Left renal pelvis (tissue), 4 donors: ENCODE results near the gene PRM1. TPM values are rescaled to one million over a fixed set of nuclear protein-coding genes. Genes with fewer than 3 reads are reported as not detected.
A peak's percentile ranks its signal among the peaks of the same experiment; 100 is the strongest.

Source experiments
- DNase-seq, 4 donors: peaks; one replicate each; pipeline ENCODE4 v3.0.0-alpha.2; 2013; ENCODE audit warnings: low read depth in 4 of 4, low spot score in 3 of 4
- polyA plus RNA-seq, 4 donors: library from polyadenylated mRNA; unstranded; fragments of 120-200 nt; gene quantifications; one replicate each; pipeline ENCODE4 v1.2.1, GENCODE V29; 2013; ENCODE audit not compliant: insufficient read length in 4 of 4

PRM1 gene
- polyA plus RNA-seq, 4 donors = not detected

DNA sequence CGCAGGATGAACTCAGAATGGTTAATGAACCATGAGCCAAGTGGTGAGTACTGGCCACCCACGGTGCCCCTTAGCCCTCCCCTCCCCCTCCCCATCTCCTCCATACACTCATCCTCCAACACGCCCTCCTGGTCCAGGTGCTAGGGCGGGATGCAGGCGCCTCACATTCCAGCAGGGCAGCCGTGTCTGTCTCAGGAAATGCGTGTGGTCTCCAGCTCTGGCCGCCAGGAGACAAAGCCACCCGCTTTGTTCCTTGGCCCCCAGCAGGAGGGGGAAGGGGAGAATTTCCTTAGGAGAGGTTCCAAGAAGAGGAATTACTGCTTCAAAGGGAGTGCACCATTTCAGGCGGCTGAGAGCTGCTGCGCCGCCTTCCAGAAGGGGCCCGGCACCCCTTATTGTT lies 34.4 kb upstream of the PRM1 start:
- peak in 1 of 4 donors; percentile 68 for DNase-seq

DNA sequence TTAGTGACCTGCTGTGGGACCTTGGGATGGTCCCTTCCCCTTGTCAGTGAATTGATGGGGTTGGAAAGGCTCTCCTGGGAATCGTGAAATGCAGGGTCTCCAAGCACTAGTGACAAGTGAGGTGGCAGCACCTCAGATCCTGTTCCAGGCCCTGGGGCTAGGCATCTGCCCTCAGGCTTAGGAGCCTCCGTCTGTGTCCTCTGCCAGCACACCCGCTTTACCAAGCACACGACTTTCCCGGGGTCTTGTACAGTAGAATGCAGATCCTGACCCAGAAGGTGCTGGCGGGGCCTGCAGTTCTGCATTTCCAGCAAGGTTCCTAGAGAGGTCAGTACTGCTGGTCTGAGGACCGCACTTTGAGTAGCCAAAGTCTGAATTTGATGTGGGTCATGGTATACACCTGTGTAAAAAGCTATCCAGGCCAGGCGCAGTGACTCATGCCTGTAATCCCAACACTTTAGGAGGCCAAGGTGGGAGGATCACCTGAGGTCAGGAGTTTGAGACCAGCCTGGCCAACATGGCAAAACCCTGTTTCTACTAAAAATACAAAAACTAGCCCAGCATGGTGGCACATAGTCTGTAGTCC lies 33.3 kb upstream of the PRM1 start:
- DNase-seq = no peak

DNA sequence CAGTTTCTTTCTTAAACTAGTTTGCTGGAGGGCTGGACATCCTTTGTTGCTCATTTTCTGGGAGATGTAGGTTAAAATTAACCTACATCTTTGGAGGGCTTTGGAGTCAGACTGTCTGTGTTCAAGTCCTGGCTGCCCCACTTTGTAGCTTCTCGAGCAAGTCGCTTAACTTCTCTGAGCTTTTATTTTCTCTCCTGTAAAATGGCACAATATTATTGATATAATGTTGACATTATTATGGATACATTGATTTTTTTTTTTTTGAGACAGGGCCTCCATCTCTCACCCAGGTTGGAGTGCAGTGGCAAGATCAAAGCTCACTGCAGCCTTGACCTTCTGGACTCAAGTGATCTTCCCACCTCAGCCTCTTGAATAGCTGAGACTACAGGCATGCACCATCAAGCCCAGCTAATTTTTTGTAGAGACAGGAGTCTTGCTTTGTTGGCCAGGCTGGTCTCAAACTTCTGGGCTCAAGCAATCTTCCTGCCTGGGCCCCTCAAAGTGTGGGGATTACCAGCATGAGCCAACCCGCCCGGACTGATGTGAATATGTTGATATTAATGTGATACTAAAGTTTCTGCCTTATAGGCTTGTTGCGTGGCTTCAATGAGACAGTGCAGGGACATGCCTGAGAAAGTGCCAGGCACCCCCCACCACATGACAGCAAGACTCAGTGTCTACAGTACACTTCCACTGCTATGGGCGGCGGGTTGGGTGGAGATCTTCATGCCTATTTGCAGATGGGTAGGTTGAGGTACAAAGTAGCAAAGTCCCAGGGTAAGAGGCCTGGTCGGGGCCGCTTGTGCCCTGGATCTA lies 32.6 kb upstream of the PRM1 start:
- DNase-seq = no peak

DNA sequence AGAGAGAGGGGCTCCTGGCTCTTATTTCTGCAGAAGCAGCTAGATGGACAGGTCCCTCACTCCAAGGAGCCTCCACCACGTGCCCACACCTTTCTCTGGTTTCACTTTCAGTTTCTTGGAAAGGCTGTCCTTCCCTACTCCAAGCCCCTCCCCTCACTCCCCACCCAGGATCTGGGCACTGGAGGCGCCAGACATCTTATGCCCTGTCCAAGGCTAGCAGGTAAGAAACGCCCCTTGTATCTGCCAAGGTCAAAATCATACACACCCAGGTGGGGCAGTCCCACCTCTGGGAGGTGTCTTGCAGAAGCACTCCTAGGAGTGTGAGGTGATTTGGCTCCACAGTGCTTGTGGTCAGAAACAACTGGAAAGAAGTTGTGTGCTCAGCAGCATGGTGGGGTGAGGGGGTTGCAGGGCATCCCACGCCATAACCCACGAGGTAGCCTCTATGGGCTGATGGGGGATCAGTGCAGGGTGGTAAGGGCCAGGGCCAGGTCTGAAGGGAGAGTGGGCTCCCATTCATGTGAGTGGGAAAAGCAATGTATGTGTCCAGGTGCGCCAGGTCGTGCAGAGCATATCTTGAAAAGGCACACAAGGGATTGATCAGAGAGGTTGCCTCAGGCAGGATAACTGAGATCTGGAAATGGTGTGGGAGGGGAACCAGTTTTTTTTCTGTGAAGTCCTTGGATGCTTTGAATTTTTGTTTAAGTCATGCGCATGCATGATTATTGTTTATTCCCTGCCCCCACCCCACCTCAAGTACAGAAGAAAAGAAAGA lies 31.8 kb upstream of the PRM1 start:
- peak in 1 of 4 donors; percentile 58 for DNase-seq

DNA sequence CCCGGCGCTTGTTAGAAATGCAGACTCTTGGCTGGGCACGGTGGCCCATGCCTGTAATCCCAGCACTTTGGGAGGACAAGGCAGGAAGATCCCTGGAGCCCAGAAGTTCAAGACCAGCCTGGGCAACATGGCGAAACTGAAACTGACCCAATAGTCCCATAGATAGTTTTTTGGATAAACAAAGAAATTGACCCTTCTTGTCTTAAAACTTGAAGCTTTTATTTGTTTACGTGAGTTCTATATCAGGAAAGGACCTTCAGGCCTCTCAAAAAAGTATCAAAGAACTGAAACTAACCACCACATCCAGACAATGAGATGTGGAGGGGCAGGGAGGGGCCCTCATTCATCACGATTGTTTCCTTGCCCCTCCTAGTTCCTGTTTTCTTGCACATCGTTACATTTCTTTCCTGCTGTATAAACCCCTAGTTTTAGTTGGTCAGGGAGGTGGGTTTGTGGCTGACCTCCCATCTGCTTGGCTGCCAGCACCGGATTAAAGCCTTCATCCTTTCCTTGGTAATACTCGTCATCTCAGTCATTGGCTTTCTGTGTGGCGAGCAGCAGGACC lies 29.9 kb upstream of the PRM1 start:
- no peak for DNase-seq

DNA sequence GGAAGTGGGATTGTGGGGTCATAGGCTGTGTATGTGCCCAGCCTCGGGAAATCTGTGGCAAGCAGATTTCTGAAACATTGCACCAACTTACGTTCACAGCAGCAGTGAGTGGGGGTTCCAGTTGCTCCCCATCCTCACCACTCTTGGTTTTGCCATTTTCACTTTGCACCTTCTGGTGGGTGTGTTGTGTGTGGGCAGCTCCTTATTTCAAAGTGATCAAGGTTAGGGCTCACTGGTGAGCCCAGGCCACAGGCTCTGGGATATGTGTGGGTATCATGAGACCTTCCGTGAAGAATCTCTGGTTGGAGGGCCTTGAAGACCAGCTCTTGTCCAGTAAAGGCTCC lies 29.5 kb upstream of the PRM1 start:
- DNase-seq = no peak

DNA sequence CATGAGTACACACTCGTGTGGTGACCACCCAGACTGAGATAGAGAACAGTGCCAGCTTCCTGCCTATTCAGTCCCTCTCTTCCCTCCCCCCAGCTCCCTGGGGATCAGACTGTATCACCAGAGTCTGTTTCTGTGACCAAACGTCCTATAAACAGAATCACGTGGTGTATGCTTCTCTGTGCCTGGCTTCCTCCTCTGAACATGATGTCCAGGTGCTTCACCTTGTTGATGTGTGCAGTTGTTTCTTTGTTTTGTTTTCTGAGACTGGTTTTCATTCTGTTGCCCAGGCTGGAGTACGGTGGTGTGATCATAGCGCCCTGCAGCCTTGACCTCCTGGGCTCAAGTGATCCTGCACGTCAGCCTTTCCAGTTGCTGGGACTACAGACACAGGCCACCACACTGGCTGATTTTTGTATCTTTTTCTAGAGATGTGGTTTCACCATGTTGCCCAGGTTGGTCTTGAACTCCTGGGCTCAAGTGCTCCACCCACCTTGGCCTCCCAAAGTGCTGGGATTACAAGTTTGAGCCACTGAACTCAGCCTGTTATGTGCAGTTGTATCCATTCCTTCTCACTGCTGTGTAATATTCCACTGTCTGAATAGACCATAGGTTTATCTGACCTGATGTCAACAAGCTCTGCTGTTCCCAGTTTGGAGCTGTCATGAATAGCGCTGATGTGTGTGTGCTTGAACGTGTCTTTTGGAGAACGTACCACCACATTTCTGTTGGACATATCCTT lies 28.9 kb upstream of the PRM1 start:
- no peak for DNase-seq

DNA sequence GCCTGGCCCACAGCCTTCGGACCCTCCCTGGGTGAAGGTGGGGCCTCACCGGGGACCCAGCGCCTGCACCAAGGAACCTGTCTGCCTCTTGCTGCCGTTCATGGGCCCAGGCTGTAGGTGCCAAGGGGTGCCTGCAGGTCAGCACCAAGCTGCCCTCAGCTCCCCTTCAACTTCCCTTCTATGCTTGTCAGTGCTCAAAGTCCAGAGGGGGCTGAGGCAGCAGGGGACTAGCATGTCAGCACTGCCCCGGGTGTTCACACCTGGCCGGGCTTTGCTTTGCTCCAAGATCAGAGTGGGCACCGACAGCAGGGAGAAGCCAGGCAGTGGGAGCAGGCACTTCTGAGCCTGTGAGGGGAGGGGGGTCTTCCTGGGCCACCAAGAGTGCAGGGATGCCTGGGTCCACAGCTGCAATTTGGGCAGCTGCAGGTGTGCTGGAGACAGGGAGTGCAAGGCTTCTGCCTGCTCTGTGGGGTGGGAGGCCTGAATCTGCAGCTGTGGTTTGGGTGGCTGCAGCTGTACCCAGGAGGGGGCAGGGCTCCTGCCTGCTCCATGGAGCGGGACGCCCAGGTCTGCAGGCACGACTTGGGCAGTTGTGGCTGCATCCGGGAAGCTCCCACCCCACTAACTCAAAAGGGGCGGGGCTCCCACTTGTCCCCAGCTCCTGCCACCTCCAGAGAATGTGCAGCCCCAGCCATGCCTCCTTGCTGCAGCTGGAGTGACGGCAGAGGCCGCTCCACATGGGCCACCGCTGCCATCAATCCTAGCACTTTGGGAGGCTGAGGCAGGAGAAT lies 27.6 kb upstream of the PRM1 start:
- peak in 1 of 4 donors; percentile 46 for DNase-seq

DNA sequence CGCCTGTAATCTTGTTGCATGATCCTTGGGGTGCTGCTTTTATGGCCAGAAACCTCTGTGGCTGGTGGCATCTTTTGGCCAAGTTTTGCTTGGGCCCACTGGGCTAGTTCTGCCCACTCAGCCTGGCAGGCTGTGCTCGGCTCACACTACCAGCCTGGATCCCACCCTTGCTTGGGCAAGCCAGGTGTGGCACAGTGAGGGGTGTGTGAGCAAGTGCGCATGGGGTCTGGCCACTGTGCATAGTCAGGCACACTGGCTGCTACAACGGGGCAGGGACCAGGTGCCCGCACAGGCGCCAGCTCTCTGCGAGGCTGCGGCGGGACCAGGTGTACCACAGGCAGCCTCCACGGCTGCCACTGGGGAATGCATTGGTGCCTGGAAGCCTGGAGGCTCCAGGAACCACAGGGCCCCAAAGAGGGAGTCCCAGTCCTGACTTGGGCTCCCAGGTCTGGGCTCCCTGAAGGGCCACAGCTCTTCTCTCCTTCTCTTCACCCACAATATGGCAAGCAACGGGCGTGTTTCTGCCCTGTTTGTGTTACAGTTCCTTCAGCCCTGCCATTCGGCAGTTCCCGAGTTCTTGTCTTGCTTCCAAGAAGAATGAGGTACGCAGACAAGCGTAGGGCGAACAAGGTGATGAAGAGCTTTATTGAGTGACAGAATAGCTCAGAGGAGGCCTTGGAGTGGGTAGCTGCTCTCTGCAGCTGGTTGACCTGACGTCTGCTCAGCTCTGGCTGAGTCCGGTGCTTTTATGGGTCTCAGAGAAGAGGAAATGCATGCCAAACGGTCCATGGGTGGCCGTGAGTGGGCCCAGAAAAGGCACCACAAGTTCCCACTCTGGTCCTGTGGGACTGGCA lies 26.7 kb upstream of the PRM1 start:
- no peak for DNase-seq

DNA sequence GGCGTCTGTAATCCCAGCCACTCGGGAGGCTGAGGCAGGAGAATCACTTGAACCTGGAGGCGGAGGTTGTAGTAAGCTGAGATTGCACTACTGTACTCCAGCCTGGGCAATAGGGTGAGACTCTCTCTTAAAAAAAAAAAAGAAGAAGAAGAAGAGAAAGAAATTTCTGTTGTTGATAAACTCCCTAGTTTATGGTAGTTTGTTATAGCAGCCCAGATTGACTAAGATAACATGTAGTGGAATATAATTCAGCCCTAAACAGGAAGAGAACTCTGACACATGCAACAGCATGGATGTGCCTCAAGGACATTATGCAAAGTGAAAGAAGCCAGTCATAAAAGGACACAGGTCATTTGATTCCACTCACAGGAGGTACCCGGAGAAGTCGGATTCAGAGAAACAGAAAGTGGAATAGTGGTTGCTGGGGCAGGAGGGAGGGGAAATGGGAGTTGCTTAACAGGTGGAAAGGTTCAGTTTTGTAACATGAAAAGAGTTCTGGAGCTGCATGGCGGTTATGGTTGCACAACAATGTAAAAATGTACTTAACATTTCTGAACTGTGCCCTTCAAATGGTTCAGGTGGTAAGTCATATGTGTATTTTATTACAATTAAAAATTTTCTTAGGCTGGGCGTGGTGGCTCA lies 26.0 kb upstream of the PRM1 start:
- no peak for DNase-seq

DNA sequence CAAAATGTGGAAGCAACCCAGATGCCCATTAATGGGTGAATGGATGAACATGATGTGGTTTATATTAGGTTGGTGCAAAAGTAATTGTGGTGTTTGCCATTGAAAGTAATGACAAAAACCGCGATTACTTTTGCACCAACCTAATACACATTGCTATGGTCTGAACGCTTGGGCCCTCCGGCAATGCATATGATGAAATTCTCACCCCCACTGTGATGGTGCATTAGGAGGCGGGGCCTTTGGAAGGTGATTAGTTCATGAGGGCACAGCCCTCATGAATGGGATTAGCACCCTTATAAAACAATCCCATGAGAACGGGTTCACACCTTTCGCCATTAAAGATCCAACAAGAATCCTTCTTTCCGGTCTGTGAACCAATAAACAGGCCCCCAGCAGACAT lies 25.3 kb upstream of the PRM1 start:
- DNase-seq = no peak

DNA sequence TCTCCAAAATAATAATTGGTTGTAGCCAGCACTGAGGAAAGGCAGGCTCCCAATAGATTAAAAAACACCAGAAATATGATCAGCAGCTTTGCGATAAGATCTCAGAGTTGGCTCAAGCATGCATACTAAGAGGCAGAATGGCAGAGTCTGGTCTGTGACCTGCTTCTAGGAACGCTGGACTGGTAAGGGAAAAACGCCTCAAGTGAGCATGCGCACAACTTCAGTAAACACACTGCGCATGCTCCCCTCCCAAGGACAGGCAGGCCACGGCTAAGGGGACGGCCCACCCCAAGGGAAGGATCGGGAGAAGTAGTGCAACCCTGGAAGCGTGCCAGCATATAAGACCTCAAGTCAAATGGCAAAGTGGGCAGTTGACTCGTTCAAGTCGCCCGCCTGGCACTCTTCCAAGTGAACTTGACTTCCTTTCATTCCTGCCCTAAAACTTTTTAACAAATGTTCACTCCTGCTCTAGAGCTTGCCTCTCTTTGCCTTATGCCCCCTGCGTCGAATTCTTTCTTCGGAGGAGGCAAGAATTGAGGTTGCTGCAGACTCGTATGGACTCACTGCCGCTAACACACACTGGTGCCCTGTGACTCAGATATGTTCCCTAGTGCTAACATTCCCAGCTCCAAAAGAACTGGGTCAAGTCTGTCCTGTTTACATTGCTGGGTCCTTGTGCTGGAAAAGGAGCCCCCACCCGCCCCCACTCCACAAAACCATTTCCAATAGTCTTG lies 22.4 kb upstream of the PRM1 start:
- peak in 1 of 4 donors; percentile 37 for DNase-seq

DNA sequence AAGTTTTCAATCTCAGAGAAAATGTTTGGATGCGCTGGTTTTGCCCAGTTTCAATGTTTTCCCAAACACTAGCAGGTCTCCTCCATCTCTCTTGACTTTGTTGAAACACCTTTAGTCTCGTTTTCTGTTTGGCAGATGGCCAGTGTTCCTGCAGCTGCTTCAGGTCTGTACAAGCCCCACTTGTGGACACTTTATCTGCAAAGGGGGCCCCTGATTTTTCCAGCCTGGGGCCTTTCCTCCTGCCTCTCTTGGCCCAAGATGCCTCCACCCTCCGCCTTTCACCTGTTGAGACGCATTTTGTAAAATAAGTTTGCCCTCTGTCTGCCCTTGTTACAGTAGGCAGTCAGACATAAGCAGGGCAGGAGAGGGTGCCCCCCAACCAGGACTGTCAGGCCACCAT lies 21.8 kb upstream of the PRM1 start:
- no peak for DNase-seq

DNA sequence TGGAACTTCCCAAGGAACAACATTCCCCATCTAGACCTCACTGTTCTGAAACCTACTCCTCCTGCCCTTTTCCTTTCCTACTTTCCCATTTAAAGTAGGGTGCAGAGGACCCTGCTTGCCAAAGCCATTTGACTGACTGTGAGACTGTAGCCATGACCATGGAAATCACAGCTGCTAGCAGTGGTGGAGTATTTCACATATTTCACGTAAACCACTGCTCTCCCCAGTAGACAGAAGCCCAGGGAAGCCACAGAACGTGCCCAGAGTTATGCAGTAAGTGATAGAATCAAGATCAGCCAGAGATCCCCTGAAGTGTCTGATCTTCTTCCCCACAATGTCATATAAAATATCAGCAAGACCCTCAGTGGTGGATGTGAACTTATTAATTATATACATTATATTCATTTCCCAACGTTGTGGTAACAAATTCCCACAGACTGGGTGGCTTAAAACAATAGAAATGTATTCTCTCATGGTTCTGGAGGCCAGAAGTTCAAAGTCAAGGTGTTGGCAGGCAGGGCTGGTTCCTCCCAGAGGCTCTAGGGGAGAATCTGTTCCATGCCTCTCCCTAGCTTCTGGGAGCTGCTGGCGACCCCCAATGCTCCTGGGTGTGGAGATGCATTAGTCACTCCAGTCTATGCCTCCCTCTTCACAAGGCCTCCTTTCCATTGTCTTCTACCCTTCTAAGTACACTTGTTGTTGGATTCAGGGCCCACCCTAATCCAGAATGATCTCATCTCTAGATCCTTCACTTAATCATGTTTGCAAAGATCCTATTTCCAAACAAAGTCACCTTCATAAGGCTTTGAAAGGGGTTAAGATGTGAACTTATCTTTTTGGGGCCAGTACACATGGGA lies 20.7 kb upstream of the PRM1 start:
- DNase-seq = no peak

DNA sequence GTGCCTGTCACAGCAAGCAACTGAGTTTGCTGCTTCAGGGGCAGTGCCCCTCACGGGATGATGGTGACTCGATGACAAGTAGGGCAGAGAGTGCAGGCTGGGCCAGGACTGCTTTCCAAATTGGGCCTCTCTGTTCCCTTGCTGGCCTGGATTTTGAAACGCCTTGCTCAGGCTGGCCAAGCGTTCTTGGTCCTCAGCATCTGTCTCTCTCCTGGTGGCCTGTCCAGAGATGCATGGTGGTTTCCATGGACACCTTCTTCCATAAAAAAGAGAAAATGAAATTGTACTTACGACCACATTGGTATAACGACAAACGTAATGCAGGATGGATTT lies 19.4 kb upstream of the PRM1 start:
- no peak for DNase-seq

DNA sequence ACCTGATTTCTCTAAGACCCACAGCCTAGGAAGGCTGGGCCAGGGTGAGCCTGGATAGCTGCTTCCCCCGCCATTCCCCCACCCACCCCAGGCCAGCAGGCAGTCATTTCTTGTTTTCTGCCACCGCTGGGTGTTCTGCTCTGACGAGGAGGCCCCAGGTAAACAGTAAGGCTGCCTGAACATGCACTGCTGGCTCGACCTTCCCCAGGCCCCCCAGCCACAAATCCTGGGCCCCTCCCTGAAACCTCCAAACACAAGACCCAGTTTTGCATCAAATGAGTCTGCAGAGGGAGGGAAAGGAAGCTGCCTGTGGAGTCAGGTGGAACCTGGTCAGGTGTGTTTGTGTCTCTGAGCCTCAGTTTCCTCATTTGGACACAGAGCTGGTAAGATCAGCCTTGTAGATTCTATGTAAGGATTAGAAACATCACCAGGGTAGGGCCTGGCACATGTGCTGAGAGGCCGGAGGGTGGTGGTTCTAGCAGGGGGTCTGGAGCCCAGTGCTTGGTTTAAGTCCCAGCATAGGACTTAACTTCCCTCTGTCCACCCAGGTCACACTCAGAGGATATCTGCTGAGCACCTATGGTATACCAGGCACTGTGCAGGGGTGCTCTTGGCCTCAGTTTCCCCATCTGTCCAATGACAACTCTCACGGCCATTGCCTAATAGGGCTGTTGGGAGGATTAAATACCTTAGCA lies 18.9 kb upstream of the PRM1 start:
- DNase-seq = no peak
